Naive B cell (primary cell): ENCODE results near the gene CBFA2T3. TPM values are rescaled to one million over a fixed set of nuclear protein-coding genes. Genes with fewer than 3 reads are reported as not detected.
"Not testable (repeated sequence)": the region's sequence is repeated elsewhere in the genome, so short reads cannot be mapped to it uniquely, and the experiment has no call there.

Source experiments
- ATAC-seq, 2 donors: fragments of 150-1000 bp; cut with Tn5 transposase; 2 replicates each; pipeline ENCODE4 v1.10.0; 2021; ENCODE audit warnings: low read depth in 2 of 2, mild to moderate bottlenecking in 2 of 2, moderate library complexity in 2 of 2
- DNase-seq: peaks from one replicate; pipeline ENCODE4 v3.0.0; 2022
- H3K27ac Mint-ChIP-seq, 6 donors: one replicate each; pipeline ENCODE4 v1.8.0; 2020 to 2022; ENCODE audit warnings: mild to moderate bottlenecking in 6 of 6, mixed read lengths in 6 of 6, moderate library complexity in 5 of 6, inconsistent platforms in 2 of 6
- H3K27me3 Mint-ChIP-seq, 3 donors: one replicate each; pipeline ENCODE4 v1.8.0; 2021 to 2022; ENCODE audit warnings: mixed read lengths in 3 of 3, mild to moderate bottlenecking in 1 of 3
- H3K36me3 Mint-ChIP-seq, 2 donors: one replicate each; pipeline ENCODE4 v1.8.0; 2020 to 2022; ENCODE audit warnings: mixed read lengths in 2 of 2, inconsistent platforms in 1 of 2, mild to moderate bottlenecking in 1 of 2
- H3K4me1 Mint-ChIP-seq, 3 donors: one replicate each; pipeline ENCODE4 v1.8.0; 2020 to 2022; ENCODE audit warnings: mixed read lengths in 3 of 3, inconsistent platforms in 1 of 3, mild to moderate bottlenecking in 1 of 3, moderate library complexity in 1 of 3
- H3K4me3 Mint-ChIP-seq, 8 donors: one replicate each; pipeline ENCODE4 v1.8.0; 2020 to 2022; ENCODE audit warnings: mild to moderate bottlenecking in 8 of 8, mixed read lengths in 8 of 8, moderate library complexity in 8 of 8, inconsistent platforms in 2 of 8
- H3K9me3 Mint-ChIP-seq, 7 donors: one replicate each; pipeline ENCODE4 v1.8.0; 2020 to 2022; ENCODE audit warnings: mixed read lengths in 7 of 7, mild to moderate bottlenecking in 5 of 7, inconsistent platforms in 2 of 7, moderate library complexity in 1 of 7
- polyA plus RNA-seq, 6 donors: library from polyadenylated mRNA; unstranded; fragments of 300-500 nt; fragmentation: Illumina TruSeq; gene quantifications; one replicate each; pipeline ENCODE4 v1.2.3, GENCODE V29; 2021; ENCODE audit warnings: low read depth in 6 of 6

CBFA2T3 gene
- polyA plus RNA-seq, 6 donors from 2014 or later: 0.14 to 19.0 (median 10.0) TPM

DNA sequence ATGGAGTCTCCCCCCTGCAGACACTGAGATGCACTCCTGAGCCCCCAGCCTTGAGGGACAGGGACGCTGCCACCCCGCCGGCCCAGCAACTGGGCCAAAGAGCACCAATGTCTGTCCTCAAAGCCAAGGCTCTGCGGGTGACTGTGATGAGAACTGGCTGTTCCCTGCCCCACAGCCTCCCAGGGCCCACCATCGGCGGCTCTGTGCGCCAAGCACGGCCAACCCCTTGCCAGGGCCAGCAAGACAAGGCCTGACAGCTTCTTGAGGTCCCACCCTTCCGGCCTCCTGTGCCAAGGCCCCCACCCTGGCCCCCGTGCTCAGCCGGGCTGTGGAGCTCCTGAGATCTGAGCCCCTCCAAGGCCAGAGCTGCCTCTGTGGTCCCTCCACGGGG, 76.3 kb downstream of the CBFA2T3 start:
- no peak overlapping the region for H3K27ac Mint-ChIP-seq
- H3K9me3 Mint-ChIP-seq: no peaks in the 10 kb centered on the region
- DNase-seq (no peak), ATAC-seq (no peak)
- H3K36me3 Mint-ChIP-seq: no peaks in the 10 kb centered on the region
- H3K4me3 Mint-ChIP-seq: no peak overlapping the region
- no peaks in the 10 kb centered on the region for H3K27me3 Mint-ChIP-seq
- peaks cover 1 to 19% (median 6%) of the 10 kb centered on the region in 3 donors for H3K4me1 Mint-ChIP-seq

DNA sequence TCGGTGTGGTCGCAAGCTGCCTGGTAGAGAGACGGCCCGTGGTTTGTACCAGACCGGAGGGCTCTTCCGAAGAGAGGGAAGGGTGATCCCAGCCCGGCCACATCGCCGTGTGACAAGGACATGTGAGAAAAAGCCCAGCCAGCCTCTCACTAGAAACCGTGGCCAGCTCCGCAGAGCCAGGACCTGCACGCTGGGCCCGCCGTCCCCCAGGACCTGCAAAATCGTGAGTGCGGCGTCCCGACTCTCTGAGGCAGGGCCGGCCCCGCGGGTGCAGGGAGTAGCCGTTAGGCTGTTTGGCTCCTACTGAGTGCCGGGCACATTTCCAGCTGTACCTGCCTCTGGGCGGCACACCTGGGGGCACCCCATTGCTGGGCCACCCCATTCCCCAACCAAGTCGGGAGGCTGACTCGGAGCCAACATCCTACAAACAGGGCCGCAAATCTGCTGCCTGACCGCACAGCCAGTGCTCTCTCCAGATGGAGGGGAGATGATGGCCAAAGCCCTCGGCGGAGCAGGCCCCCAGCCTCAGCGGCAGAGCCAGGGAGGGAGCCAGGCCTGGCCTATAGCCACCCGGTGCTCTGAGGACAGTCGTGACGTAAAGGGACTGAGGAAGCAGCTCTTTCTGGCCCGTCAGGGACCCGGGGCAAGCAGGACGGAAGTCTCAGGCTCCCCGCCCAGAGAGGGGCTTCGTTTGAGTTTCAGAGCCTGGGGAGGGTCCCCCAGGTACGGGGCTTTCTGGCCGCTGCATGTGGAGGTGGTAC, 76.9 kb downstream of the CBFA2T3 start:
- Mint-ChIP-seq H3K27ac (no peak overlapping the region), H3K27me3 (no peaks in the 10 kb centered on the region), H3K36me3 (no peaks in the 10 kb centered on the region), H3K4me3 (no peak overlapping the region), H3K4me1 (peaks cover 3 to 21% (median 7%) of the 10 kb centered on the region in 3 donors), H3K9me3 (no peaks in the 10 kb centered on the region)
- ATAC-seq: no peak
- no peak for DNase-seq

DNA sequence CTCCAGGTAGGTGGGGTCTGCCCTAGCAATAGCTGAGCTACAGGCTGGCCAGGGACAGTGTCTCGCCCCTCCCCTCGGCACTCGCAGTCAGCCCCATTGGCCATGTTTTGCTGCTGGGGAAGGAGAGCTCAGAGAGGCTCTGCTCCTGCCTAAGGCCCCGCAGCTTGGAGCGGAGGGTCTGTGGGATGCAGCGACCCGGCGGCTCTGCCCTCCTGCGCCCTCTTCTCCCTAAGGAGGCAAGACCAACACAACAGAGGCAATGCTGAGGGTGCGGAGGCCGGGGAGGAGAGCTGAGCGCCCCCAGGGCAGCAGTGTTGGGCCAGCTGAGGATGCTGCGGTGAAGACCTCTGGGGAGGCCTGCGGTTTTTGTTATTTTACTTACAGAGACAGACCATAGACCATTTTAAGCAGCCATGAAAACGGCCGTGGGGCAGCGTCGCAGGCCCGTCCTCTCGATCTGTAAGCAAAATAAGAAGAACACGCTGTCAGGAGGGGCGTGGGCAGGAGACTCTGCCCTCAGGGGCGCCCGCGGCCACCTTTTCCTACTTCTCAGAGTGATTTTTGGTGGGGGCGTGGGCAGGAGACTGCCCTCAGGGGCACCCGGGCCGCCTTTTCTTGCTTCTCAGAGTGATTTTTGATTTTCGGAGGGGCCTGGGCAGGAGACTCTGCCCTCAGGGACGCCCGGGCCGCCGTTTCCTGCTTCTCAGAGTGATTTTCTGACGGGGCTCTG, 79.1 kb downstream of the CBFA2T3 start:
- Mint-ChIP-seq H3K27ac (peak overlapping the region in 1 of 6 donors; percentile 25), H3K4me1 (peaks cover 5 to 24% (median 9%) of the 10 kb centered on the region in 3 donors), H3K4me3 (no peak overlapping the region), H3K9me3 (no peaks in the 10 kb centered on the region), H3K36me3 (no peaks in the 10 kb centered on the region), H3K27me3 (no peaks in the 10 kb centered on the region)
- DNase-seq (no peak), ATAC-seq (no peak)

DNA sequence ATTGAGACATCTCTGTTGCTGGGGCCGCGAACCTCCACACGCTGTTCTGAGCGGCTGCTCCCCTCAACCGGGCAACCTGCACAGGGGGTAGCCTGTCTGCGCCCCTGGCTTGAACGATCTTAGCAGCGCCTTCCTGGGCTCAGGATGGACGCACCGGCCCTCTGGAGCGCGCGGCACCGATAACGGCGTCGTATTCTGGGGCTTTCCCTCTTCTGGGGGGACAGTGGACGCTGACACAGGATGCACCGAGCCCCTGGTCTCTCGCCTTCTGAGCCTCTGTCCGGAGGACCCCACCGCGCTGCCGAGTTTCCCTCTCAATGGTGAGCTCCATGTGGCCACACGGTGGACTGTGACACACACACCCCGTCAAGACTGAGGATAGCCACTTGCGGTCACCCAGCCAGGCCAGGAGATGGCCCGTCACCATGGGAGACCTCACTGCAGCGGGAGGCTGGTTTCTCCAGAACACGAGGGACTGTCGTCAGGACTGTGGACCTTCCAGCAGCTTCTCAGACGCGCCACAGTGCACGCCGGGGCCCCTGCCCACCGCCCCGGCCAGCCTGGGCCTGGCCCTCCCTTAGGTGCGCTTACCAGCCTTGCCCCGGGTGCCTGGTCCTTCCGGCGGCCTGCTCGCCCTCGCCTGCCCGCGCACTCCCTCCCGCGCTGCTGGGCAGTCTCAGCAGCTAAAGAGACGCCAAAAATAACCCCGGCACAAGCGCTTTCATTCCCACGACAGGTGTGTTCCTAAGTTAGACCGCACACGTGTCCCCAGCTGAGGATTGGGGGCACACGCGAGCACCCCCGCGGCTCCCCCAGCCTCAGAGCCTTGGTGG, 80.6 kb downstream of the CBFA2T3 start:
- no peak overlapping the region for H3K27ac Mint-ChIP-seq
- no peaks in the 10 kb centered on the region for H3K9me3 Mint-ChIP-seq
- no peak for ATAC-seq
- no peak overlapping the region for H3K4me3 Mint-ChIP-seq
- peaks cover 0 to 6% of the 10 kb centered on the region in 2 donors for H3K36me3 Mint-ChIP-seq
- H3K4me1 Mint-ChIP-seq: peaks cover 5 to 20% (median 9%) of the 10 kb centered on the region in 3 donors
- no peaks in the 10 kb centered on the region for H3K27me3 Mint-ChIP-seq
- no peak for DNase-seq

DNA sequence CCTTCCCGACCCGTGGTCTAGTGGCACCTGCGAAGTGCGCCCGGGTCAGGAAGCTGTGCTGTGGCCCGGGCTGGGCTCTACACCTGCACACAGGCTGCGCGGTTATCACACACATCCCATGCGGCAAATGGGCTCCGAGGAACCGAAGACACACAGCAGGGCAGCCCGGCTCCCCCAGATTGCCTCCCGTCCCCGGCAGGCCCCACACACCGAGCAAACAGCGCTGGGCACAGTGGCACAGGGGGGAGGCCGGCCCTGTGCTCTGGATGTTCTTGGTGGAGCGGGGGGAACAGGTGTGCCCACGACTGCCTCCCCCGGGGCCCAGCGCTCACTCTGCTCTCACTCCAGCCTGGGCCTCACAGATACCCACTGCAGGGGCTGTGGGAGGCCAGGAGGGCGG, 81.7 kb downstream of the CBFA2T3 start:
- no peak for DNase-seq
- Mint-ChIP-seq H3K36me3 (peaks cover 0 to 13% of the 10 kb centered on the region in 2 donors), H3K4me1 (peaks cover 5 to 20% (median 9%) of the 10 kb centered on the region in 3 donors), H3K9me3 (peaks cover 0 to 1% (median 0%) of the 10 kb centered on the region in 7 donors), H3K4me3 (peak overlapping the region in 2 of 8 donors; percentile 40 to 77), H3K27ac (peak overlapping the region in 3 of 6 donors; percentile 33 to 83 (median 36)), H3K27me3 (no peaks in the 10 kb centered on the region)
- peak in 1 of 2 donors; percentile 13 for ATAC-seq

DNA sequence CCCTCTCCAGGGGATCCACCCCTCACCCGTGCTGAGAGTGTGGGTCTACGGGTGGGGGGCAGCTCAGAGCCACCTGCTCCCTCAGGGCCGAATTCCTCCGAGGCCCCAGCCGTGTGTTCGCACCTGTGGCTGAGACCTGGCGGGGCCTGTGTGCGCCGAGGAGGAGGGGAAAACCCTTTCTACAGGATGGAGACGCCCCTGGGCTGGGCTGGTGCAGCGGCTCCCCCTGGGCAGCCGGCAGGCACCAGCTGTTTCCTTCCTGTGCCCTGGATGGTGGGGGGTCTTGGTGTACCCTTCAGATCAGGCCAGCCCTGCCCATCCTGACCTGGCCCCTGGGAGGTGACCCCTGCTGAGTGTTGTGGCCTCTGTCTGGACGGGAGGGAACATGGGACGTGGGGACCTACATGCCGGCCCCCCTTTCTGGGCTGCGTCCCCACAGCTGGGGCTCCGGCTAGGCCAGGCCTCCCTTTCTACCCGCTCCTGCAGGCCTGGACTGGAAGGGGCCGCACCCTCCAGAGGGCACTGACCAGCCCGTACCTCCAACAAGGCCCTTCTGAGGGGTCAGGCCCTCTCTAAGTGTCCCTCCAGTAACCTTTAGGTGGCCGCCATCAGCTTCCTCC, 82.2 kb downstream of the CBFA2T3 start:
- peaks cover 5 to 20% (median 9%) of the 10 kb centered on the region in 3 donors for H3K4me1 Mint-ChIP-seq
- H3K9me3 Mint-ChIP-seq: peaks cover 0 to 1% (median 0%) of the 10 kb centered on the region in 7 donors
- no peaks in the 10 kb centered on the region for H3K27me3 Mint-ChIP-seq
- peaks cover 0 to 13% of the 10 kb centered on the region in 2 donors for H3K36me3 Mint-ChIP-seq
- H3K27ac Mint-ChIP-seq: peak overlapping the region in 4 of 6 donors; percentile 33 to 88 (median 56)
- DNase-seq (peak; percentile 40), ATAC-seq (peak; percentile 81 to 88)
- peak overlapping the region in 2 of 8 donors; percentile 40 to 77 for H3K4me3 Mint-ChIP-seq

DNA sequence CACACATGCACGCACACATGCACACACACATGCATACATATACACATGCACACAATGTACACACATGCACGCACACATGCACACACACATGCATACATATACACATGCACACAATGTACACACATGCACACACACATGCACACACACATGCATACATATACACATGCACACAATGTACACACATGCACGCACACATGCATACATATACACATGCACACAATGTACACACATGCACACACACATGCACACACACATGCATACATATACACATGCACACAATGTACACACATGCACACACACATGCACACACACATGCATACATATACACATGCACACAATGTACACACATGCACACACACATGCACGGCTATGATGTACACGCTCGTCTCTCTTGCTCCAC, 82.7 kb downstream of the CBFA2T3 start:
- H3K27me3 Mint-ChIP-seq, ATAC-seq, H3K9me3 Mint-ChIP-seq, DNase-seq, H3K4me3 Mint-ChIP-seq: not testable (repeated sequence)
- H3K4me1 Mint-ChIP-seq: peaks cover 5 to 20% (median 12%) of the 10 kb centered on the region in 3 donors
- H3K36me3 Mint-ChIP-seq: peaks cover 0 to 13% of the 10 kb centered on the region in 2 donors
- peak overlapping the region in 2 of 6 donors; percentile 76 to 88 for H3K27ac Mint-ChIP-seq

DNA sequence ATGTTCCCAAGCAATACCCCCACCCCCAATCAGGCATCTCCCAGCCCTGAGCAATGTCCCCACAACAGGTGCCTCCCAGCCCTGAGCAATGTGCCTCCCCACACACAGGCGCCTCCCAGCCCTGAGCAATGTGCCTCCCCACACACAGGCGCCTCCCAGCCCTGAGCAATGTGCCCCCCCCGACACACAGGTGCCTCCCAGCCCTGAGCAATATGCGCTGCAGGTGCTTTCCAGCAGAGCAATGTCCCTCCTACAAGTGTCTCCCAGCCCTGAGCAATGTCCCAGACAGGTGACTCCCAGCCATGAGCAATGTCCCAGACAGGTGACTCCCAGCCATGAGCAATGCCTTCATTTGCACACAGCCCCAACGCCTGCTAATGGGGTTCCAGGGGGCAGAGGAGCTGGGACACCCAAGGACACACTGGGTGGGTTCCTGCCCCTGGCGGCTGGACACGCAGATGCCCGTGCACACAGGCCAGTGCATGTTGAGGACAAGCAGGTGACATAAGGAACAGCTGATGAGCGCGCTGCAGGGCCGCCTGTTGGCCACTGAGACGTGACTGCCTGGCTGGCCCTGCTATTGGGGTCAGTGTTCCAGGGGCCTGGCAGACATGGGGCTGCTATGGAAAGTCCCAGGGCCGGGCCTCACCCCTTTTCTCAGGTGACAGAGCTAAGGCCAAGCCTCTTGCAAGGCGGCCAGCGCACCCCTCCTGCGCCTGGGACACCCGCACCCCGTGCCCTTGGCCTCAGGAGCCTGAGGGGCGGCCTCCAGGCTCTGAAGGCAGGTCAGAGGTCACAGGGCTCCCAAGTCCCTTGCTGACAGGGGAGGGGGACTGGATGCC, 83.7 kb downstream of the CBFA2T3 start:
- peaks cover 0 to 1% (median 0%) of the 10 kb centered on the region in 7 donors for H3K9me3 Mint-ChIP-seq
- H3K4me1 Mint-ChIP-seq: peaks cover 5 to 20% (median 12%) of the 10 kb centered on the region in 3 donors
- peak overlapping the region in 1 of 8 donors; percentile 54 for H3K4me3 Mint-ChIP-seq
- peak overlapping the region in 1 of 6 donors; percentile 69 for H3K27ac Mint-ChIP-seq
- H3K27me3 Mint-ChIP-seq: no peaks in the 10 kb centered on the region
- peaks cover 0 to 13% of the 10 kb centered on the region in 2 donors for H3K36me3 Mint-ChIP-seq
- no peak for DNase-seq
- no peak for ATAC-seq

DNA sequence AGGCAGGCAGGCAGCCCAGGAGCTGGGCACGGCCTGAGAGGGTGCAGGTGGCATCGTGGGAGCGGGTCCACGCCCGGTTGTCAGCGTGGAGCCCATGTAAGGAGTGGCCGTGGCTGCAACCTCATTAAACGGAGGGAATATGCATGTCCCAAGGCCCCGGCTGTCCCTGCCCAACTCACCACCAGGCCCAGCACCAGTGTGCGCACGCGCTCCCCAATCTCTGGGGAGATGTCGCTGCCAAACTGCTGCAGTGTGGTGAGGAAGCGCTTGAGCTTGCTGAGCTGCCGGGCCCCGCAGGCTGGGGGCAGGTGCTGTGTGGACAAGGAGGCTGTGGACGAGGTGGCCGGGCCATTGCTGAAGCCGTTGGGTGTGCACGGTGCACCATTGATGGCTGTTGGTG, 84.9 kb downstream of the CBFA2T3 start:
- Mint-ChIP-seq H3K4me3 (no peak overlapping the region), H3K9me3 (peaks cover 0 to 1% (median 0%) of the 10 kb centered on the region in 7 donors), H3K27me3 (no peaks in the 10 kb centered on the region), H3K36me3 (peaks cover 0 to 13% of the 10 kb centered on the region in 2 donors), H3K27ac (no peak overlapping the region), H3K4me1 (peaks cover 8 to 20% (median 12%) of the 10 kb centered on the region in 3 donors)
- ATAC-seq (no peak), DNase-seq (no peak)

DNA sequence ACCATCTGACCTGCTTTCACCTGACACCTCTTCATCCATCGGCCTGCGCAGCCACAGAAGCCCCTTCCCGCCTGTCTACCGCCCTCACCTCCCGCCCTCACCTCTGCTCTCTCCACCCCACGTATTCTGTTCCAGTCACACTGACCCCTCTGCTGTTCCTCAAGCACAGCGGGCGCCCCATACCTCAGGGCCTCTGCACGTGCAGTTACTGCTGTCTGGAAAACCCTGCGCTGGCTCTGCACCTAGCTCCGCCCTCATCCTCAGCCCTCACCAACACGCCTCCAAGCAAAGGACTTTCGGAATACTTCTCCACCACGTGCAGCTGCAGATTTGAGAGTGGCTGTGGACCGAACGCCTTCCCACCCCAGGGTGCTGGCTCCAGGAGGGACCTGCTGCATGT, 85.9 kb downstream of the CBFA2T3 start:
- Mint-ChIP-seq H3K36me3 (peaks cover 0 to 13% of the 10 kb centered on the region in 2 donors), H3K27ac (peak overlapping the region in 2 of 6 donors; percentile 74 to 81), H3K9me3 (peaks cover 0 to 1% (median 0%) of the 10 kb centered on the region in 7 donors), H3K4me3 (no peak overlapping the region), H3K4me1 (peaks cover 8 to 17% (median 12%) of the 10 kb centered on the region in 3 donors), H3K27me3 (no peaks in the 10 kb centered on the region)
- ATAC-seq: no peak
- DNase-seq: no peak

DNA sequence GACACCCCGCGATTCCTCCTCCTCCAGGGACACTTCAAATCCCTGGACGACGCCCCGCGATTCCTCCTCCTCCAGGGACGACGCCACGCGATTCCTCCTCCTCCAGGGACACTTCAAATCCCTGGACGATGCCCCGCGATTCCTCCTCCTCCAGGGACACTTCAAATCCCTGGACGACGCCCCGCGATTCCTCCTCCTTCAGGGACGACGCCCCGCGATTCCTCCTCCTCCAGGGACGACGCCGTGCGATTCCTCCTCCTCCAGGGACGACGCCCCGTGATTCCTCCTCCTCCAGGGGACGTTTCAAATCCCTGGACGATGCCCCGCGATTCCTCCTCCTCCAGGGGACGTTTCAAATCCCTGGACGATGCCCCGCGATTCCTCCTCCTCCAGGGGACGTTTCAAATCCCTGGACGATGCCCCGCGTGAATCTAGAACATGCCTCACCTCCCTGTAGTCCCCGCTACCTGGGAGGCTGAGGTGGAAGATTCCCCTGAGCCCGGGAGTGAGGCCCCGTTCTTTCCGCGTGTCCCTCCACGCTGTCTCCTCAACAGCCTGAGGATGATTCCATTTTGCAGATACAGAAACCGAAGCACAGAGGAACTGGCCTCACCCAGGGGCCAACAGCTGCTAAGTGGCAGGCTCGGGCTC, 87.2 kb downstream of the CBFA2T3 start:
- H3K27me3 Mint-ChIP-seq, H3K9me3 Mint-ChIP-seq, ATAC-seq, H3K4me1 Mint-ChIP-seq, DNase-seq, H3K4me3 Mint-ChIP-seq: not testable (repeated sequence)
- Mint-ChIP-seq H3K36me3 (peaks cover 0 to 13% of the 10 kb centered on the region in 2 donors), H3K27ac (peak overlapping the region in 1 of 6 donors; percentile 52)
